Liver (tissue), 9 donors: ENCODE results near the gene CYP24A1. TPM values are rescaled to one million over a fixed set of nuclear protein-coding genes. Genes with fewer than 3 reads are reported as not detected.
A peak's percentile ranks its signal among the peaks of the same experiment; 100 is the strongest.

Source experiments
- DNase-seq: peaks from one replicate; pipeline ENCODE4 v3.0.0-alpha.2; 2017; ENCODE audit warnings: low spot score
- H3K27ac ChIP-seq, 2 donors: one replicate each; pipeline ENCODE4 v1.7.0; 2013; ENCODE audit warnings: inconsistent platforms in 2 of 2, low read length in 2 of 2, control low read depth in 1 of 2, low read depth in 1 of 2, mild to moderate bottlenecking in 1 of 2
- H3K27me3 ChIP-seq, 4 donors: one replicate each; pipeline versions ENCODE4 v1.6.1 to v1.7.0; 2013; ENCODE audit warnings: low read length in 3 of 4, inconsistent platforms in 1 of 4, mild to moderate bottlenecking in 1 of 4, moderate library complexity in 1 of 4; ENCODE audit not compliant: control insufficient read depth in 4 of 4, insufficient read depth in 4 of 4
- H3K36me3 ChIP-seq, 4 donors: one replicate each; pipeline versions ENCODE4 v1.6.1 to v1.7.0; 2013; ENCODE audit warnings: low read length in 3 of 4, mild to moderate bottlenecking in 3 of 4, low read depth in 1 of 4, moderate library complexity in 1 of 4; ENCODE audit not compliant: control insufficient read depth in 4 of 4, insufficient read depth in 3 of 4
- H3K4me1 ChIP-seq, 4 donors: one replicate each; pipeline versions ENCODE4 v1.6.1 to v1.7.0; 2013; ENCODE audit warnings: low read length in 3 of 4, mild to moderate bottlenecking in 3 of 4, moderate library complexity in 1 of 4; ENCODE audit not compliant: control insufficient read depth in 4 of 4, insufficient read depth in 4 of 4
- H3K4me3 ChIP-seq, 3 donors: one replicate each; pipeline versions ENCODE4 v1.6.1 to v1.7.0; 2013; ENCODE audit warnings: low read length in 3 of 3, control low read depth in 1 of 3, low read depth in 1 of 3, mild to moderate bottlenecking in 1 of 3
- H3K9ac ChIP-seq, 2 donors: one replicate each; pipeline ENCODE4 v1.7.0; 2013; ENCODE audit warnings: low read length in 2 of 2, mild to moderate bottlenecking in 2 of 2, moderate library complexity in 2 of 2, control low read depth in 1 of 2, low read depth in 1 of 2
- H3K9me3 ChIP-seq, 4 donors: one replicate each; pipeline versions ENCODE4 v1.6.1 to v1.7.0; 2013; ENCODE audit warnings: low read length in 3 of 4; ENCODE audit not compliant: control insufficient read depth in 4 of 4
- ATF3 ChIP-seq: IDR thresholded peaks from 2 replicates; pipeline ENCODE4 v1.6.1; 2016; ENCODE audit warnings: antibody characterized with exemption
- EGR1 ChIP-seq, 2 donors: IDR thresholded peaks; 2 replicates each; pipeline ENCODE4 v1.6.1; 2016 to 2018; ENCODE audit warnings: antibody characterized with exemption in 2 of 2, low read depth in 2 of 2
- FOXA1 ChIP-seq: IDR thresholded peaks from 2 replicates; pipeline ENCODE4 v1.6.1; 2016; ENCODE audit warnings: antibody characterized with exemption
- GABPA ChIP-seq, 2 donors: IDR thresholded peaks in 1 of 2; conservative IDR thresholded peaks in 1 of 2; 2 replicates each; pipeline ENCODE4 v1.6.1; 2016; ENCODE audit warnings: antibody characterized with exemption in 2 of 2, mild to moderate bottlenecking in 1 of 2, moderate library complexity in 1 of 2
- HNF4A ChIP-seq, 2 donors: conservative IDR thresholded peaks; 2 replicates each; pipeline ENCODE4 v1.6.1; 2016; ENCODE audit warnings: antibody characterized with exemption in 2 of 2, mild to moderate bottlenecking in 2 of 2
- HNF4G ChIP-seq: IDR thresholded peaks from 2 replicates; pipeline ENCODE4 v1.6.1; 2016; ENCODE audit warnings: antibody characterized with exemption
- JUND ChIP-seq, 2 donors: IDR thresholded peaks; 2 replicates each; pipeline ENCODE4 v1.6.1; 2016; ENCODE audit warnings: antibody characterized with exemption in 2 of 2
- MAX ChIP-seq: IDR thresholded peaks from 2 replicates; pipeline ENCODE4 v1.6.1; 2016; ENCODE audit warnings: antibody characterized with exemption
- NR2F2 ChIP-seq: IDR thresholded peaks from 2 replicates; pipeline ENCODE4 v1.6.1; 2016; ENCODE audit warnings: antibody characterized with exemption
- RAD21 ChIP-seq, 2 donors: IDR thresholded peaks; 2 replicates each; pipeline ENCODE4 v1.6.1; 2016; ENCODE audit warnings: antibody characterized with exemption in 2 of 2, mild to moderate bottlenecking in 2 of 2
- RXRA ChIP-seq, 2 donors: IDR thresholded peaks; 2 replicates each; pipeline ENCODE4 v1.6.1; 2017 to 2018; ENCODE audit warnings: antibody characterized with exemption in 2 of 2, mild to moderate bottlenecking in 1 of 2
- SP1 ChIP-seq: IDR thresholded peaks from 2 replicates; pipeline ENCODE4 v1.6.1; 2018; ENCODE audit warnings: antibody characterized with exemption, mild to moderate bottlenecking
- TAF1 ChIP-seq: conservative IDR thresholded peaks from 2 replicates; pipeline ENCODE4 v1.6.1; 2016; ENCODE audit warnings: antibody characterized with exemption, mild to moderate bottlenecking
- YY1 ChIP-seq: IDR thresholded peaks from 2 replicates; pipeline ENCODE4 v1.6.1; 2016; ENCODE audit warnings: antibody characterized with exemption, mild to moderate bottlenecking
- WGBS: extraction: QIAGEN DNeasy Blood & Tissue Kit; methylation state at CpG from one replicate; pipeline ENCODE4 v1.1.7; 2013; 5-methylcytosine and 5-hydroxymethylcytosine counted together
- polyA plus RNA-seq, 2 donors: library from polyadenylated mRNA; stranded (reverse) in 1 of 2; unstranded in 1 of 2; fragments of 200-250 nt in 1 of 2; fragments of >200 nt in 1 of 2; fragmentation: Nextera tagmentation in 1 of 2; extraction: Ambion mirVana in 1 of 2; gene quantifications; one replicate each; pipeline versions ENCODE4 v1.2.1 to v1.2.3, GENCODE V29; 2013 to 2015
- total RNA-seq, 2 donors: library from RNA; depleted of rRNA; stranded (reverse); fragments of >200 nt; gene quantifications; one replicate each; pipeline ENCODE4 v1.2.3, GENCODE V29; 2014
- TF ChIP-seq, protein P1 (sequence below): fragments of 150-350 bp; IDR thresholded peaks from 2 replicates; pipeline ENCODE4 v1.5.1; 2017; ENCODE audit warnings: improper control_type of control experiment, low read depth, low read length; ENCODE audit not compliant: missing input control
- TF ChIP-seq, protein P2 (sequence below): IDR thresholded peaks from 2 replicates; pipeline ENCODE4 v1.6.1; 2016; ENCODE audit warnings: antibody characterized with exemption
- TF ChIP-seq, protein P3 (sequence below): IDR thresholded peaks from 2 replicates; pipeline ENCODE4 v1.6.1; 2016; ENCODE audit warnings: antibody characterized with exemption, mild to moderate bottlenecking
- donor health status: healthy.
- donor health status: healthy.
- donor health status: healthy.
- donor health status: healthy.
- donor health status: healthy.

Gene CYP24A1
- total and polyA plus RNA-seq, 4 donors, result not detected

DNA sequence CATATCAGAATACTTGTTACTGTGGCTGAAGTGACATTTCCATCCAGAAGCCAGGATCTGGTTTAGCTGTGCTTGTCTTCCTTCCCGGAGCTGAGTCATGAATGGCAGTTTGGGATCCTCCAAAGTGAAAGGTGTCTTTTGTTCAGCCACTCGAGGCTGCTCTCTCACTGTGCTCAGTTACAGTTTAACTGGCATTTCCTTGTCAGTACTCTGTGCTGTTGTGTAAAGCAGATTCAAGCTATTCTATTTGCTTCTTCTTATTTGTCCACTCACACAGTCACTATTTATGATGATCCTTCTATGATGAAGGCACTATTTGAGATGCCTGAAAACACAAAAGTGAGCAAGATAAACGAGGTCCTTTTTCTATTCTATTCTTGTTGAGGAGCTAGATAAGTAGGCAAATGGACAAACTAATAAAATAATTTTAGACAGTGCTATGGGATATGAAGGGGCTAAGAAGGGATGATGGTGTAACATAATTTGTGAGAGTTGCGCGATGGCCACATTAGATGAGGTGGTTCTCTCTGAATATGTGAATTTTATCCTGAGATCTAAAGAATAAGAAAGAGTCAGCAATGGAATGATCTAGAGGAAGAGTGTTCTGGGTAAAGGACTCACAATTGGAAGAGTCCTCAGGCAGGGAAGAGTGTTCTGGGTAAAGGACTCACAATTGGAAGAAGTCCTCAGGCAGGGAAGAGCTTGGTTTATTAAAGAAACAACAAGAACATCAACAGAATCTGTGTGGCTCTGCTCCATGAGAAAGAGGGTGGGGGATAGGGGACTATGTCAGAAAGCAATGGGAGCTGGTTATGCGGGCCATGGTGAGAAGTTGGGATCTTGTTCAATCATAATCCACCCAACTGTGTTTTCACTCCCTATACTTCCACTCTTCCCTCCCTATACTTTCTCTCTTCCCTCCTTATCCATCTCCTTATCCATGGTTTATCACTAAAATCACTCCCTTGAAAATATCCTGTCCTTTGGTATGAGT is 40.1 kb downstream of the CYP24A1 start:
- Histone ChIP-seq H3K4me3 (no peak overlapping the region), H3K9me3 (no peaks in the 10 kb centered on the region), H3K9ac (no peak overlapping the region), H3K27ac (no peak overlapping the region), H3K36me3 (no peaks in the 10 kb centered on the region), H3K27me3 (no peaks in the 10 kb centered on the region), H3K4me1 (peaks cover 0 to 6% (median 0%) of the 10 kb centered on the region in 4 donors)
- TF ChIP-seq TAF1, result no peak
- TF ChIP-seq EGR1 (IDR thresholded peaks at IDR 0.05; ENCODE audit: low read depth in 2 of 2), result no peak
- no peak for TF ChIP-seq ATF3
- TF ChIP-seq RXRA (IDR thresholded peaks at IDR 0.05), result no peak
- TF ChIP-seq, protein P1, sequence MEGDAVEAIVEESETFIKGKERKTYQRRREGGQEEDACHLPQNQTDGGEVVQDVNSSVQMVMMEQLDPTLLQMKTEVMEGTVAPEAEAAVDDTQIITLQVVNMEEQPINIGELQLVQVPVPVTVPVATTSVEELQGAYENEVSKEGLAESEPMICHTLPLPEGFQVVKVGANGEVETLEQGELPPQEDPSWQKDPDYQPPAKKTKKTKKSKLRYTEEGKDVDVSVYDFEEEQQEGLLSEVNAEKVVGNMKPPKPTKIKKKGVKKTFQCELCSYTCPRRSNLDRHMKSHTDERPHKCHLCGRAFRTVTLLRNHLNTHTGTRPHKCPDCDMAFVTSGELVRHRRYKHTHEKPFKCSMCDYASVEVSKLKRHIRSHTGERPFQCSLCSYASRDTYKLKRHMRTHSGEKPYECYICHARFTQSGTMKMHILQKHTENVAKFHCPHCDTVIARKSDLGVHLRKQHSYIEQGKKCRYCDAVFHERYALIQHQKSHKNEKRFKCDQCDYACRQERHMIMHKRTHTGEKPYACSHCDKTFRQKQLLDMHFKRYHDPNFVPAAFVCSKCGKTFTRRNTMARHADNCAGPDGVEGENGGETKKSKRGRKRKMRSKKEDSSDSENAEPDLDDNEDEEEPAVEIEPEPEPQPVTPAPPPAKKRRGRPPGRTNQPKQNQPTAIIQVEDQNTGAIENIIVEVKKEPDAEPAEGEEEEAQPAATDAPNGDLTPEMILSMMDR, result no peak
- WGBS, result 60% methylated on average over 6 of the region's 6 CpGs
- DNase-seq, result no peak

- TF ChIP-seq HNF4A (conservative IDR thresholded peaks at IDR 0.05), result peak in 1 of 2 donors; percentile 7
- TF ChIP-seq, protein P2, sequence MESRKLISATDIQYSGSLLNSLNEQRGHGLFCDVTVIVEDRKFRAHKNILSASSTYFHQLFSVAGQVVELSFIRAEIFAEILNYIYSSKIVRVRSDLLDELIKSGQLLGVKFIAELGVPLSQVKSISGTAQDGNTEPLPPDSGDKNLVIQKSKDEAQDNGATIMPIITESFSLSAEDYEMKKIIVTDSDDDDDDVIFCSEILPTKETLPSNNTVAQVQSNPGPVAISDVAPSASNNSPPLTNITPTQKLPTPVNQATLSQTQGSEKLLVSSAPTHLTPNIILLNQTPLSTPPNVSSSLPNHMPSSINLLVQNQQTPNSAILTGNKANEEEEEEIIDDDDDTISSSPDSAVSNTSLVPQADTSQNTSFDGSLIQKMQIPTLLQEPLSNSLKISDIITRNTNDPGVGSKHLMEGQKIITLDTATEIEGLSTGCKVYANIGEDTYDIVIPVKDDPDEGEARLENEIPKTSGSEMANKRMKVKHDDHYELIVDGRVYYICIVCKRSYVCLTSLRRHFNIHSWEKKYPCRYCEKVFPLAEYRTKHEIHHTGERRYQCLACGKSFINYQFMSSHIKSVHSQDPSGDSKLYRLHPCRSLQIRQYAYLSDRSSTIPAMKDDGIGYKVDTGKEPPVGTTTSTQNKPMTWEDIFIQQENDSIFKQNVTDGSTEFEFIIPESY, result no peak
- TF ChIP-seq GABPA (IDR thresholded peaks at IDR 0.05 in 1 of 2, conservative IDR thresholded peaks at IDR 0.05 in 1 of 2), result no peak
- no peak for TF ChIP-seq HNF4G
- no peak for TF ChIP-seq RAD21 (IDR thresholded peaks at IDR 0.05)
- peak in 1 of 2 donors; percentile 10 for TF ChIP-seq JUND (IDR thresholded peaks at IDR 0.05)
- TF ChIP-seq NR2F2, result no peak
- TF ChIP-seq MAX, result peak; percentile 28
- TF ChIP-seq SP1, result no peak
- no peak for TF ChIP-seq FOXA1
- no peak for TF ChIP-seq EGR1 (IDR thresholded peaks at IDR 0.05; ENCODE audit: low read depth in 2 of 2)
- TF ChIP-seq ATF3, result no peak
- TF ChIP-seq TAF1, result no peak
- TF ChIP-seq RXRA (IDR thresholded peaks at IDR 0.05), result peak; percentile 15 to 16
- TF ChIP-seq, protein P3, sequence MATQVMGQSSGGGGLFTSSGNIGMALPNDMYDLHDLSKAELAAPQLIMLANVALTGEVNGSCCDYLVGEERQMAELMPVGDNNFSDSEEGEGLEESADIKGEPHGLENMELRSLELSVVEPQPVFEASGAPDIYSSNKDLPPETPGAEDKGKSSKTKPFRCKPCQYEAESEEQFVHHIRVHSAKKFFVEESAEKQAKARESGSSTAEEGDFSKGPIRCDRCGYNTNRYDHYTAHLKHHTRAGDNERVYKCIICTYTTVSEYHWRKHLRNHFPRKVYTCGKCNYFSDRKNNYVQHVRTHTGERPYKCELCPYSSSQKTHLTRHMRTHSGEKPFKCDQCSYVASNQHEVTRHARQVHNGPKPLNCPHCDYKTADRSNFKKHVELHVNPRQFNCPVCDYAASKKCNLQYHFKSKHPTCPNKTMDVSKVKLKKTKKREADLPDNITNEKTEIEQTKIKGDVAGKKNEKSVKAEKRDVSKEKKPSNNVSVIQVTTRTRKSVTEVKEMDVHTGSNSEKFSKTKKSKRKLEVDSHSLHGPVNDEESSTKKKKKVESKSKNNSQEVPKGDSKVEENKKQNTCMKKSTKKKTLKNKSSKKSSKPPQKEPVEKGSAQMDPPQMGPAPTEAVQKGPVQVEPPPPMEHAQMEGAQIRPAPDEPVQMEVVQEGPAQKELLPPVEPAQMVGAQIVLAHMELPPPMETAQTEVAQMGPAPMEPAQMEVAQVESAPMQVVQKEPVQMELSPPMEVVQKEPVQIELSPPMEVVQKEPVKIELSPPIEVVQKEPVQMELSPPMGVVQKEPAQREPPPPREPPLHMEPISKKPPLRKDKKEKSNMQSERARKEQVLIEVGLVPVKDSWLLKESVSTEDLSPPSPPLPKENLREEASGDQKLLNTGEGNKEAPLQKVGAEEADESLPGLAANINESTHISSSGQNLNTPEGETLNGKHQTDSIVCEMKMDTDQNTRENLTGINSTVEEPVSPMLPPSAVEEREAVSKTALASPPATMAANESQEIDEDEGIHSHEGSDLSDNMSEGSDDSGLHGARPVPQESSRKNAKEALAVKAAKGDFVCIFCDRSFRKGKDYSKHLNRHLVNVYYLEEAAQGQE, result no peak
- TF ChIP-seq, protein P1, result no peak
- TF ChIP-seq YY1, result peak; percentile 58
- WGBS, result 45% methylated on average over 6 of the region's 6 CpGs
- Histone ChIP-seq H3K9me3 (no peaks in the 10 kb centered on the region), H3K27me3 (no peaks in the 10 kb centered on the region), H3K9ac (no peak overlapping the region), H3K27ac (peak overlapping the region in 1 of 2 donors; percentile 23), H3K4me1 (peaks cover 0 to 6% (median 0%) of the 10 kb centered on the region in 4 donors), H3K4me3 (no peak overlapping the region), H3K36me3 (no peaks in the 10 kb centered on the region)
- no peak for DNase-seq
Measured at GRCh38 chr20:54132612-54133433, 41.0 kb downstream of the CYP24A1 start.
